ENCODE measurements around the gene NEU2.

- TF ChIP-seq CTCF (IDR thresholded peaks at IDR 0.05) (no peak), POLR2A (IDR thresholded peaks at IDR 0.05) (no peak)
Measured at GRCh38 chr2:233074106-233074505, 41.6 kb downstream of the NEU2 start.

Data from uterus (tissue), 2 donors.